Liver (tissue), 3 donors: ENCODE results near the gene CNNM2.

ENCODE experiments used
- EGR1 ChIP-seq, 2 donors: IDR thresholded peaks; 2 replicates each; pipeline ENCODE4 v1.6.1; 2016 to 2018; ENCODE audit warnings: antibody characterized with exemption in 2 of 2, low read depth in 2 of 2
- GABPA ChIP-seq, 2 donors: IDR thresholded peaks in 1 of 2; conservative IDR thresholded peaks in 1 of 2; 2 replicates each; pipeline ENCODE4 v1.6.1; 2016; ENCODE audit warnings: antibody characterized with exemption in 2 of 2, mild to moderate bottlenecking in 1 of 2, moderate library complexity in 1 of 2
- SP1 ChIP-seq: IDR thresholded peaks from 2 replicates; pipeline ENCODE4 v1.6.1; 2018; ENCODE audit warnings: antibody characterized with exemption, mild to moderate bottlenecking
- TF ChIP-seq, protein P1 (sequence below): fragments of 150-350 bp; IDR thresholded peaks from 2 replicates; pipeline ENCODE4 v1.5.1; 2017; ENCODE audit warnings: improper control_type of control experiment, low read depth, low read length; ENCODE audit not compliant: missing input control
- TF ChIP-seq, protein P2 (sequence below): IDR thresholded peaks from 2 replicates; pipeline ENCODE4 v1.6.1; 2016; ENCODE audit warnings: antibody characterized with exemption
- TF ChIP-seq, protein P3 (sequence below): IDR thresholded peaks from 2 replicates; pipeline ENCODE4 v1.6.1; 2016; ENCODE audit warnings: antibody characterized with exemption
- donor health status: healthy.
- donor health status: healthy.

DNA sequence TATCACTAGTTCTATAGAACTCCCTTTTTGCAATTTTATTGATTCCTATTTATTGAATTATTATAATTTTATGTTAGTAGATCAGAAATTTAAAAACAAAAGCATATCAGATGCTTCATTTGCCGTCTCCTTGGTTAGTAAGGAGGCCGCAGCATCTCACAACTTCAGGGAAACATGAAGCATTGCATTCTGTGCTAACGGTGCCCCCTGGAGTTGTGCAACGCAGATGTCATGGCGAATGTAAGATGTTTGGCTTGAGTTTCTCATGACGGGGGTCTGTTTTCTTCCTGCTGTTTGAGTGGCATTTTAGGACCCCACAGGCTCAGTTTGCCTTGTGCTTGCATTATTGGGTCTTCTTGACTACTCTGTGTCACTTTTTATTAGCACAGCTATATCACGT, 124.8 kb downstream of the CNNM2 start:
- TF ChIP-seq SP1 = no peak
- TF ChIP-seq, protein P1, sequence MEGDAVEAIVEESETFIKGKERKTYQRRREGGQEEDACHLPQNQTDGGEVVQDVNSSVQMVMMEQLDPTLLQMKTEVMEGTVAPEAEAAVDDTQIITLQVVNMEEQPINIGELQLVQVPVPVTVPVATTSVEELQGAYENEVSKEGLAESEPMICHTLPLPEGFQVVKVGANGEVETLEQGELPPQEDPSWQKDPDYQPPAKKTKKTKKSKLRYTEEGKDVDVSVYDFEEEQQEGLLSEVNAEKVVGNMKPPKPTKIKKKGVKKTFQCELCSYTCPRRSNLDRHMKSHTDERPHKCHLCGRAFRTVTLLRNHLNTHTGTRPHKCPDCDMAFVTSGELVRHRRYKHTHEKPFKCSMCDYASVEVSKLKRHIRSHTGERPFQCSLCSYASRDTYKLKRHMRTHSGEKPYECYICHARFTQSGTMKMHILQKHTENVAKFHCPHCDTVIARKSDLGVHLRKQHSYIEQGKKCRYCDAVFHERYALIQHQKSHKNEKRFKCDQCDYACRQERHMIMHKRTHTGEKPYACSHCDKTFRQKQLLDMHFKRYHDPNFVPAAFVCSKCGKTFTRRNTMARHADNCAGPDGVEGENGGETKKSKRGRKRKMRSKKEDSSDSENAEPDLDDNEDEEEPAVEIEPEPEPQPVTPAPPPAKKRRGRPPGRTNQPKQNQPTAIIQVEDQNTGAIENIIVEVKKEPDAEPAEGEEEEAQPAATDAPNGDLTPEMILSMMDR = no peak
- TF ChIP-seq, protein P2, sequence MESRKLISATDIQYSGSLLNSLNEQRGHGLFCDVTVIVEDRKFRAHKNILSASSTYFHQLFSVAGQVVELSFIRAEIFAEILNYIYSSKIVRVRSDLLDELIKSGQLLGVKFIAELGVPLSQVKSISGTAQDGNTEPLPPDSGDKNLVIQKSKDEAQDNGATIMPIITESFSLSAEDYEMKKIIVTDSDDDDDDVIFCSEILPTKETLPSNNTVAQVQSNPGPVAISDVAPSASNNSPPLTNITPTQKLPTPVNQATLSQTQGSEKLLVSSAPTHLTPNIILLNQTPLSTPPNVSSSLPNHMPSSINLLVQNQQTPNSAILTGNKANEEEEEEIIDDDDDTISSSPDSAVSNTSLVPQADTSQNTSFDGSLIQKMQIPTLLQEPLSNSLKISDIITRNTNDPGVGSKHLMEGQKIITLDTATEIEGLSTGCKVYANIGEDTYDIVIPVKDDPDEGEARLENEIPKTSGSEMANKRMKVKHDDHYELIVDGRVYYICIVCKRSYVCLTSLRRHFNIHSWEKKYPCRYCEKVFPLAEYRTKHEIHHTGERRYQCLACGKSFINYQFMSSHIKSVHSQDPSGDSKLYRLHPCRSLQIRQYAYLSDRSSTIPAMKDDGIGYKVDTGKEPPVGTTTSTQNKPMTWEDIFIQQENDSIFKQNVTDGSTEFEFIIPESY = no peak
- TF ChIP-seq GABPA (IDR thresholded peaks at IDR 0.05 in 1 of 2, conservative IDR thresholded peaks at IDR 0.05 in 1 of 2) = no peak
- TF ChIP-seq, protein P3, sequence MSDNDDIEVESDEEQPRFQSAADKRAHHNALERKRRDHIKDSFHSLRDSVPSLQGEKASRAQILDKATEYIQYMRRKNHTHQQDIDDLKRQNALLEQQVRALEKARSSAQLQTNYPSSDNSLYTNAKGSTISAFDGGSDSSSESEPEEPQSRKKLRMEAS = no peak
- TF ChIP-seq EGR1 (IDR thresholded peaks at IDR 0.05; ENCODE audit: low read depth in 2 of 2) = no peak
